OCI-LY1 (cell line): ENCODE measurements around the gene CDKL4.
"Not testable (repeated sequence)": the region's sequence is repeated elsewhere in the genome, so short reads cannot be mapped to it uniquely, and the experiment has no call there.

Experiments
- EZH2 ChIP-seq: fragments of 200-600 bp; sonication (generic), shearing (Covaris generic); IDR thresholded peaks from 2 replicates; pipeline ENCODE4 v1.8.0; 2017; ENCODE audit warnings: borderline replicate concordance, mixed run types, mild to moderate bottlenecking, antibody characterized with exemption, low read length, moderate library complexity, mixed read lengths
- TF ChIP-seq, protein P1 (sequence below): fragments of 200-600 bp; sonication (generic), shearing (Covaris generic); IDR thresholded peaks from 2 replicates; pipeline ENCODE4 v1.5.1; 2017; ENCODE audit warnings: mild to moderate bottlenecking, antibody characterized with exemption, low read length, moderate library complexity, mixed read lengths

DNA sequence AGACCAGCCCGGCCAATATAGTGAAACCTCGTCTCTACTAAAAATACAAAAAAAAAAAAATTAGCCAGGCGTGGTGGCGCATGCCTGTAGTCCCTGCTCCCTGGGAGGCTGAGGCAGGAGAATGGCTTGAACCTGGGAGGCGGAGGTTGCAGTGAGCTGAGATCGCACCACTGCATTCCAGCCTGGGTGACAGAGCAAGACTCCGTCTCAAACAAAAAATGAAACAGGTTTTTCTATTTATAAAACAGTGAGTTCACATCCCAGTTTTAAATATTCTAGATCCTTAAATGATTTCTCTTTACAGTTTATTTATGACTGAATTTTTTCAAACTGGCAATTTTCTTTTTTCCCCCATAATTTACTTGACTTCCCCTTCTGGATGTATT, 102.8 kb downstream of the CDKL4 start:
- TF ChIP-seq, protein P1, sequence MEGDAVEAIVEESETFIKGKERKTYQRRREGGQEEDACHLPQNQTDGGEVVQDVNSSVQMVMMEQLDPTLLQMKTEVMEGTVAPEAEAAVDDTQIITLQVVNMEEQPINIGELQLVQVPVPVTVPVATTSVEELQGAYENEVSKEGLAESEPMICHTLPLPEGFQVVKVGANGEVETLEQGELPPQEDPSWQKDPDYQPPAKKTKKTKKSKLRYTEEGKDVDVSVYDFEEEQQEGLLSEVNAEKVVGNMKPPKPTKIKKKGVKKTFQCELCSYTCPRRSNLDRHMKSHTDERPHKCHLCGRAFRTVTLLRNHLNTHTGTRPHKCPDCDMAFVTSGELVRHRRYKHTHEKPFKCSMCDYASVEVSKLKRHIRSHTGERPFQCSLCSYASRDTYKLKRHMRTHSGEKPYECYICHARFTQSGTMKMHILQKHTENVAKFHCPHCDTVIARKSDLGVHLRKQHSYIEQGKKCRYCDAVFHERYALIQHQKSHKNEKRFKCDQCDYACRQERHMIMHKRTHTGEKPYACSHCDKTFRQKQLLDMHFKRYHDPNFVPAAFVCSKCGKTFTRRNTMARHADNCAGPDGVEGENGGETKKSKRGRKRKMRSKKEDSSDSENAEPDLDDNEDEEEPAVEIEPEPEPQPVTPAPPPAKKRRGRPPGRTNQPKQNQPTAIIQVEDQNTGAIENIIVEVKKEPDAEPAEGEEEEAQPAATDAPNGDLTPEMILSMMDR = not testable (repeated sequence)
- not testable (repeated sequence) for TF ChIP-seq EZH2
